Kidney (tissue), 14 donors: ENCODE results near the gene FARS2. TPM values are rescaled to one million over a fixed set of nuclear protein-coding genes. Genes with fewer than 3 reads are reported as not detected.

Source experiments
- DNase-seq, 5 donors: peaks; one replicate each; pipeline ENCODE4 v3.0.0-alpha.2; 2013 to 2020
- FAIRE-seq: peaks from 2 replicates; lab custom pipeline; 2012; peaks lifted over from hg19 to GRCh38; lab: Jason Lieb, UNC
- H3K27ac ChIP-seq, 2 donors: one replicate each; pipeline ENCODE4 v1.7.0; 2013; ENCODE audit warnings: low read depth in 2 of 2, low read length in 2 of 2, inconsistent platforms in 1 of 2
- H3K27me3 ChIP-seq: one replicate; pipeline ENCODE4 v1.7.1; 2013; ENCODE audit warnings: low read length, inconsistent platforms; ENCODE audit not compliant: control insufficient read depth, insufficient read depth
- H3K36me3 ChIP-seq, 3 donors: one replicate each; pipeline versions ENCODE4 v1.7.0 to v1.7.1; 2013; ENCODE audit warnings: low read length in 3 of 3, control low read depth in 1 of 3, inconsistent platforms in 1 of 3; ENCODE audit not compliant: insufficient read depth in 3 of 3, control insufficient read depth in 2 of 3
- H3K4me1 ChIP-seq, 3 donors: one replicate each; pipeline versions ENCODE4 v1.7.0 to v1.7.1; 2013; ENCODE audit warnings: low read length in 3 of 3, inconsistent platforms in 1 of 3, low read depth in 1 of 3; ENCODE audit not compliant: control insufficient read depth in 2 of 3, insufficient read depth in 2 of 3
- H3K4me3 ChIP-seq, 3 donors: one replicate each; pipeline versions ENCODE4 v1.7.0 to v1.8.1; 2013; ENCODE audit warnings: low read length in 3 of 3, control low read depth in 1 of 3, inconsistent platforms in 1 of 3
- H3K9ac ChIP-seq, 3 donors: one replicate each; pipeline versions ENCODE4 v1.7.0 to v1.7.1; 2013; ENCODE audit warnings: low read length in 3 of 3, control low read depth in 1 of 3, inconsistent platforms in 1 of 3
- H3K9me3 ChIP-seq, 3 donors: one replicate each; pipeline versions ENCODE4 v1.7.0 to v1.7.1; 2013; ENCODE audit warnings: low read length in 3 of 3, control low read depth in 1 of 3, inconsistent platforms in 1 of 3; ENCODE audit not compliant: control insufficient read depth in 2 of 3, insufficient read depth in 1 of 3
- CTCF ChIP-seq: IDR thresholded peaks from 3 replicates; pipeline ENCODE4 v1.5.1; 2012; ENCODE audit warnings: mild to moderate bottlenecking, moderate library complexity, borderline replicate concordance; ENCODE audit not compliant: insufficient read depth; ENCODE audit errors: extremely low read depth
- intact Hi-C: fragments of 100-400 bp; cut with DNase I; formaldehyde crosslinking; loops from one replicate; pipeline ENCODE4 v1.11.1; 2022
- polyA plus RNA-seq: library from polyadenylated mRNA; stranded (reverse); fragments of 350-450 nt; fragmentation: Illumina TruSeq; extraction: RNeasy Lipid Tissue Mini Kit (QIAGEN cat#74804); gene quantifications from one replicate; pipeline ENCODE4 v1.2.3, GENCODE V29; 2014; ENCODE audit warnings: low read depth, low replicate concordance; ENCODE audit not compliant: insufficient read depth
- total RNA-seq: library from RNA; stranded (reverse); fragmentation: NEBNext Ultra II Directional; extraction: Animal tissue kit (Norgen Biotek cat#: 25700); gene quantifications from one replicate; pipeline ENCODE4 v1.2.1, GENCODE V29; 2021
- donor health status: control.
- donor health status: control.
- donor health status: control.
- donor health status: control.
- donor health status: control.
- donor health status: DM: yes; HTN: yes; CAD: no.
- donor health status: Normal renal cell carcinoma (clear cell type).

Gene FARS2
- total and polyA plus RNA-seq, 2 donors from 2014 or later, result 22.1 to 24.8 TPM

- H3K4me3 ChIP-seq, result no peak overlapping the region
- no peak for TF ChIP-seq CTCF
- no peak overlapping the region for H3K27ac ChIP-seq
- no peaks in the 10 kb centered on the region for H3K36me3 ChIP-seq
- DNase-seq (no peak), FAIRE-seq (no peak)
- H3K4me1 ChIP-seq, result no peaks in the 10 kb centered on the region
- no peaks in the 10 kb centered on the region for H3K27me3 ChIP-seq
- intact Hi-C loops, result no loop called here
- no peak overlapping the region for H3K9ac ChIP-seq
- no peaks in the 10 kb centered on the region for H3K9me3 ChIP-seq
These were observed 446.1 kb downstream of the FARS2 start for GRCh38 chr6:5707281-5708045.

- H3K4me1 ChIP-seq, result no peaks in the 10 kb centered on the region
- no peak for TF ChIP-seq CTCF
- DNase-seq (no peak), FAIRE-seq (no peak)
- H3K27ac ChIP-seq, result no peak overlapping the region
- no peak overlapping the region for H3K4me3 ChIP-seq
- H3K27me3 ChIP-seq, result no peaks in the 10 kb centered on the region
- intact Hi-C loops, result no loop called here
- H3K9me3 ChIP-seq, result peaks cover 0 to 3% (median 0%) of the 10 kb centered on the region in 3 donors
- H3K36me3 ChIP-seq, result no peaks in the 10 kb centered on the region
- no peak overlapping the region for H3K9ac ChIP-seq
These were observed 449.2 kb downstream of the FARS2 start for GRCh38 chr6:5710516-5710915.

DNA sequence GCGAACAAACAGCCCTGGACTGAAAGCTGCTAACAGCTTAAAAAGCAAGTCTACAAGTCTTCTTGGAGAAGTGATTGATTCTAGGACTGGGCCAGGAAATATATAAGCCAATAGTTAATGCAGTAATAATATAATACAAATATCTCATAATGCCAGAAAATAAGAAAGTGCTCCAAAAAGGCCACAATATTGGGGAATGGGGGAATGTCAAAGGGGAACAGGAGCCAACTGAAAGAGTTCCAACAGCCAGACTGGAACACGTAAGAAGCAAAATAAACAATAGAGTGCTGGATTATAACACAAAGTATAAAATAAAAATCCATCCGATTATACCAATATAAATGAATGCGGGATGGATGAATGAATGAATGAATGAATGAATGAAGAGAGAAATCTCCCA is 449.6 kb downstream of the FARS2 start:
- no peak overlapping the region for H3K9ac ChIP-seq
- H3K4me3 ChIP-seq, result no peak overlapping the region
- TF ChIP-seq CTCF, result no peak
- no peak for FAIRE-seq
- intact Hi-C loops, result no loop called here
- H3K4me1 ChIP-seq, result no peaks in the 10 kb centered on the region
- no peaks in the 10 kb centered on the region for H3K27me3 ChIP-seq
- no peak for DNase-seq
- H3K9me3 ChIP-seq, result peaks cover 0 to 3% (median 0%) of the 10 kb centered on the region in 3 donors
- H3K27ac ChIP-seq, result no peak overlapping the region
- H3K36me3 ChIP-seq, result no peaks in the 10 kb centered on the region
